Superior temporal gyrus (tissue), 1 donor: ENCODE data around the gene PPIF.
A peak's percentile ranks its signal among the peaks of the same experiment; 100 is the strongest.

ENCODE experiments used
- DNase-seq: peaks from one replicate; pipeline ENCODE4 v3.0.0-alpha.2; 2016; ENCODE audit errors: extremely low spot score

Gene PPIF

GRCh38 chr10:79386637-79387465 lies 39.6 kb downstream of the PPIF start:
- DNase-seq: no peak

GRCh38 chr10:79387466-79387973 lies 40.3 kb downstream of the PPIF start:
- no peak for DNase-seq

- DNase-seq: no peak
Observed at GRCh38 chr10:79387974-79388850, 40.9 kb downstream of the PPIF start.

- no peak for DNase-seq
Observed at GRCh38 chr10:79390057-79390456, 42.8 kb downstream of the PPIF start.

GRCh38 chr10:79390551-79391229 lies 43.4 kb downstream of the PPIF start:
- DNase-seq: peak; percentile 6

- DNase-seq: no peak
Observed at GRCh38 chr10:79391231-79392019, 44.2 kb downstream of the PPIF start.

GRCh38 chr10:79392020-79392398 lies 44.7 kb downstream of the PPIF start:
- DNase-seq: no peak

GRCh38 chr10:79392506-79393176 lies 45.4 kb downstream of the PPIF start:
- DNase-seq: no peak

GRCh38 chr10:79393221-79393923 lies 46.1 kb downstream of the PPIF start:
- no peak for DNase-seq

- no peak for DNase-seq
Observed at GRCh38 chr10:79393924-79394610, 46.8 kb downstream of the PPIF start.

- DNase-seq: no peak
Observed at GRCh38 chr10:79394664-79395063, 47.4 kb downstream of the PPIF start.

GRCh38 chr10:79396520-79396919 lies 49.3 kb downstream of the PPIF start:
- DNase-seq: no peak

- no peak for DNase-seq
Observed at GRCh38 chr10:79397051-79397450, 49.8 kb downstream of the PPIF start.

- no peak for DNase-seq
Observed at GRCh38 chr10:79397575-79398303, 50.5 kb downstream of the PPIF start.

- no peak for DNase-seq
Observed at GRCh38 chr10:79398642-79399041, 51.4 kb downstream of the PPIF start.

- no peak for DNase-seq
Observed at GRCh38 chr10:79399223-79399831, 52.1 kb downstream of the PPIF start.

GRCh38 chr10:79400146-79401004 lies 53.1 kb downstream of the PPIF start:
- peak; percentile 72 for DNase-seq
